ENCODE results near the gene HERC4.

GRCh38 chr10:68103261-68103878, 28.3 kb upstream of the HERC4 start:
- TF ChIP-seq GATA2 (IDR thresholded peaks at IDR 0.05; ENCODE audit: low read depth, low read length): no peak
- TF ChIP-seq GATA3 (IDR thresholded peaks at IDR 0.05; ENCODE audit: low read depth, low read length): no peak
